IMR-90 (cell line): ENCODE data around the gene ASXL1. TPM values are rescaled to one million over a fixed set of nuclear protein-coding genes. Genes with fewer than 3 reads are reported as not detected.

Experiments used
- ATAC-seq: fragments of 200-7000 bp; cut with Tn5 transposase; 2 replicates; pipeline ENCODE4 v1.9.1; 2020; ENCODE audit warnings: low read depth, mild to moderate bottlenecking, moderate library complexity
- BruUV-seq: library from RNA; stranded (reverse); fragments of 400-500 nt; replicated peaks from 2 replicates; lab custom pipeline; 2021; lab: Mats Ljungman, UMichigan
- CTCF ChIA-PET: fragments of 300-600 bp; formaldehyde crosslinking; extraction: SDS; loops from one replicate; lab custom pipeline; 2021; ENCODE audit warnings: antibody characterized with exemption; lab: Yijun Ruan, JAX
- POLR2A ChIA-PET: fragments of 300-600 bp; sonication (Branson Sonifier 250); formaldehyde crosslinking; loops from one replicate; lab custom pipeline; 2022; ENCODE audit warnings: antibody characterized with exemption; ENCODE audit not compliant: unreplicated experiment; lab: Charles Lee
- DNase-seq: peaks from one replicate; pipeline ENCODE4 v3.0.0; 2013
- H2AFZ ChIP-seq: replicated peaks from 2 replicates; pipeline ENCODE3; 2013; ENCODE audit warnings: low read length, mild to moderate bottlenecking; ENCODE audit not compliant: poor library complexity
- H2AK5ac ChIP-seq: 2 replicates; pipeline ENCODE4 v1.6.1; 2013; ENCODE audit warnings: low read depth, low read length, inconsistent platforms
- H2AK9ac ChIP-seq: replicated peaks from 2 replicates; pipeline ENCODE3; 2013; ENCODE audit warnings: mild to moderate bottlenecking, low read depth, low read length, moderate library complexity; ENCODE audit not compliant: poor library complexity
- H2BK120ac ChIP-seq: 2 replicates; pipeline ENCODE4 v1.6.1; 2013; ENCODE audit warnings: low read depth, low read length, inconsistent platforms
- H2BK15ac ChIP-seq: 3 replicates; pipeline ENCODE4 v1.6.1; 2013; ENCODE audit warnings: low read depth, low read length, inconsistent platforms
- H2BK20ac ChIP-seq: 2 replicates; pipeline ENCODE4 v1.6.1; 2013; ENCODE audit warnings: low read depth, mild to moderate bottlenecking, inconsistent platforms, low read length, moderate library complexity
- H2BK5ac ChIP-seq: 2 replicates; pipeline ENCODE4 v1.6.1; 2013; ENCODE audit warnings: mild to moderate bottlenecking, low read depth, low read length, inconsistent platforms; ENCODE audit not compliant: poor library complexity, severe bottlenecking
- H3K14ac ChIP-seq: replicated peaks from 2 replicates; pipeline ENCODE4 v1.6.1; 2013; ENCODE audit warnings: low read depth, low read length, inconsistent platforms
- H3K18ac ChIP-seq: 2 replicates; pipeline ENCODE4 v1.6.1; 2013; ENCODE audit warnings: low read depth, low read length, control low read depth
- H3K23ac ChIP-seq: 2 replicates; pipeline ENCODE4 v1.6.1; 2013; ENCODE audit warnings: low read depth, low read length, inconsistent platforms
- H3K27ac ChIP-seq: 2 replicates; pipeline ENCODE4 v1.5.1; 2013; ENCODE audit warnings: mild to moderate bottlenecking, control low read depth, low read length; ENCODE audit not compliant: insufficient read depth
- H3K27me3 ChIP-seq: 2 replicates; pipeline ENCODE4 v1.6.1; 2013; ENCODE audit warnings: low read length; ENCODE audit not compliant: control insufficient read depth, insufficient read depth
- H3K36me3 ChIP-seq: 2 replicates; pipeline ENCODE4 v1.6.1; 2013; ENCODE audit warnings: low read length, mixed read lengths; ENCODE audit not compliant: control insufficient read depth, insufficient read depth
- H3K4ac ChIP-seq: 2 replicates; pipeline ENCODE4 v1.6.1; 2013; ENCODE audit warnings: low read depth, low read length, inconsistent platforms
- H3K4me1 ChIP-seq: 2 replicates; pipeline ENCODE4 v1.6.1; 2013; ENCODE audit warnings: low read length, mixed read lengths; ENCODE audit not compliant: control insufficient read depth, insufficient read depth
- H3K4me2 ChIP-seq: 2 replicates; pipeline ENCODE4 v1.6.1; 2013; ENCODE audit warnings: low read depth, mild to moderate bottlenecking, control low read depth, low read length, moderate library complexity
- H3K4me3 ChIP-seq: 2 replicates; pipeline ENCODE4 v1.5.1; 2013; ENCODE audit warnings: low read depth, mild to moderate bottlenecking, control low read depth, low read length, moderate library complexity; ENCODE audit not compliant: insufficient read depth
- H3K56ac ChIP-seq: 2 replicates; pipeline ENCODE4 v1.6.1; 2013; ENCODE audit warnings: low read length, inconsistent platforms; ENCODE audit not compliant: insufficient read depth; ENCODE audit errors: extremely low read depth
- H3K79me1 ChIP-seq, 2 experiments: 2 replicates each; pipeline ENCODE4 v1.6.1; 2013; ENCODE audit warnings: low read length in 2 of 2, inconsistent platforms in 1 of 2, low read depth in 1 of 2
- H3K9ac ChIP-seq: 2 replicates; pipeline ENCODE4 v1.6.1; 2013; ENCODE audit warnings: low read depth, low read length, control low read depth
- H3K9me1 ChIP-seq: 2 replicates; pipeline ENCODE4 v1.6.1; 2013; ENCODE audit warnings: low read length, inconsistent platforms; ENCODE audit not compliant: insufficient read depth
- H3K9me3 ChIP-seq: 2 replicates; pipeline ENCODE4 v1.6.1; 2013; ENCODE audit warnings: low read length; ENCODE audit not compliant: control insufficient read depth, insufficient read depth
- H4K20me1 ChIP-seq: 2 replicates; pipeline ENCODE4 v1.6.1; 2013; ENCODE audit warnings: low read length, inconsistent platforms; ENCODE audit not compliant: insufficient read depth
- H4K5ac ChIP-seq: 2 replicates; pipeline ENCODE4 v1.6.1; 2013; ENCODE audit warnings: mild to moderate bottlenecking, low read depth, low read length, control low read depth
- H4K8ac ChIP-seq, 2 experiments: 2 replicates each; pipeline ENCODE4 v1.6.1; 2013; ENCODE audit warnings: low read depth in 2 of 2, low read length in 2 of 2, control low read depth in 1 of 2, inconsistent platforms in 1 of 2
- H4K91ac ChIP-seq: 2 replicates; pipeline ENCODE4 v1.6.1; 2013; ENCODE audit warnings: low read depth, low read length, inconsistent platforms; ENCODE audit not compliant: insufficient read depth
- CEBPB ChIP-seq: IDR thresholded peaks from 2 replicates; pipeline ENCODE4 v1.6.1; 2012; ENCODE audit warnings: low read depth, low read length, improper control_type of control experiment
- FOS ChIP-seq: fragments of 150-350 bp; IDR thresholded peaks from 2 replicates; pipeline ENCODE4 v1.6.1; 2016; ENCODE audit warnings: low read depth, low read length
- MAFK ChIP-seq: IDR thresholded peaks from 2 replicates; pipeline ENCODE4 v1.6.1; 2012; ENCODE audit warnings: low read depth, low read length, improper control_type of control experiment
- MAZ ChIP-seq: IDR thresholded peaks from 2 replicates; pipeline ENCODE4 v1.6.1; 2012; ENCODE audit warnings: low read depth, mild to moderate bottlenecking, low read length, improper control_type of control experiment, moderate library complexity, borderline replicate concordance
- MXI1 ChIP-seq: IDR thresholded peaks from 2 replicates; pipeline ENCODE4 v1.6.1; 2012; ENCODE audit warnings: low read depth, mild to moderate bottlenecking, low read length, moderate library complexity, borderline replicate concordance
- NFE2L2 ChIP-seq: fragments of 150-350 bp; IDR thresholded peaks from 2 replicates; pipeline ENCODE4 v1.6.1; 2016; ENCODE audit warnings: low read depth, mild to moderate bottlenecking, low read length
- POLR2A ChIP-seq: IDR thresholded peaks from 2 replicates; pipeline ENCODE4 v1.6.1; 2012; ENCODE audit warnings: mild to moderate bottlenecking, low read depth, low read length
- RAD21 ChIP-seq: IDR thresholded peaks from 2 replicates; pipeline ENCODE4 v1.6.1; 2012; ENCODE audit warnings: low read length, improper control_type of control experiment
- RCOR1 ChIP-seq: IDR thresholded peaks from 2 replicates; pipeline ENCODE4 v1.6.1; 2012; ENCODE audit warnings: mild to moderate bottlenecking, low read length, improper control_type of control experiment; ENCODE audit not compliant: insufficient replicate concordance
- RFX5 ChIP-seq: IDR thresholded peaks from 2 replicates; pipeline ENCODE4 v1.8.0; 2012; ENCODE audit warnings: low read depth, mild to moderate bottlenecking, low read length, moderate library complexity
- SMC3 ChIP-seq: fragments of 150-350 bp; IDR thresholded peaks from 2 replicates; pipeline ENCODE4 v1.6.1; 2016; ENCODE audit warnings: low read depth, mild to moderate bottlenecking, antibody characterized with exemption, low read length, moderate library complexity
- USF2 ChIP-seq: fragments of 150-350 bp; IDR thresholded peaks from 2 replicates; pipeline ENCODE4 v1.6.1; 2017; ENCODE audit warnings: mild to moderate bottlenecking, antibody characterized with exemption, low read length, low read depth
- WGBS, 2 experiments: methylation state at CpG; one replicate each; pipeline versions ENCODE4 v1.1.5 to v1.1.7; 2013; ENCODE audit warnings: missing lambda C conversion rate in 2 of 2; ENCODE audit not compliant: insufficient read length in 1 of 2; ENCODE audit errors: extremely low coverage in 2 of 2; 5-methylcytosine and 5-hydroxymethylcytosine counted together
- dilution Hi-C: fragments of 300-500 bp; cut with HindIII; formaldehyde crosslinking; loops from one replicate; pipeline ENCODE4 v1.14.3; 2018; ENCODE audit warnings: low sequenced_read_pairs; ENCODE audit not compliant: unreplicated experiment
- in situ Hi-C: fragments of 300-500 bp; cut with MboI; formaldehyde crosslinking; loops from 3 replicates; pipeline ENCODE4 v1.14.3; 2019; ENCODE audit warnings: low sequenced_read_pairs, inconsistent platforms, mixed read lengths
- intact Hi-C: fragments of 100-400 bp; cut with micrococcal nuclease; formaldehyde crosslinking; loops from 2 replicates; pipeline ENCODE4 v1.10.0; 2022
- polyA plus RNA-seq, 3 experiments: library from polyadenylated mRNA; depleted of rRNA; stranded (reverse); fragments of >200 nt; gene quantifications; 2 replicates each; pipeline ENCODE4 v1.2.3, GENCODE V29; 2012; ENCODE audit warnings: low replicate concordance in 1 of 3
- total RNA-seq: library from RNA; depleted of rRNA; stranded (reverse); fragments of >200 nt; gene quantifications from 2 replicates; pipeline ENCODE4 v1.2.3, GENCODE V29; 2012
- TF ChIP-seq, protein P1 (sequence below): fragments of 150-350 bp; IDR thresholded peaks from 2 replicates; pipeline ENCODE4 v1.6.1; 2016; ENCODE audit warnings: low read depth, mild to moderate bottlenecking, low read length, moderate library complexity, borderline replicate concordance

The ASXL1 gene
- total and polyA plus RNA-seq, 2 of the 4 experiments (the other 2 are of a cell fraction) = 29.9 to 37.1 TPM

- peak; percentile 73 for DNase-seq
- peak overlapping the region; percentile 78 for H3K4me2 ChIP-seq
- ATAC-seq = peak; percentile 64
- in situ Hi-C loops (loop anchor here (25.0 kb wide), 1 partner anchor 646 kb away; the partner anchor contains the start of gene FOXS1), intact Hi-C loops (no loop called here), dilution Hi-C loops (no loop called here)
- H3K14ac ChIP-seq = no peak overlapping the region; the same call in 1 of the 2 replicates
- H2BK20ac ChIP-seq = no peak overlapping the region
- H3K56ac ChIP-seq = peak overlapping the region; percentile 16; the same call in 1 of the 2 replicates
- no peak overlapping the region for H3K23ac ChIP-seq
- CTCF ChIA-PET = no interaction called here
- H4K20me1 ChIP-seq = peaks cover 31% of the 10 kb centered on the region
- peak overlapping the region; percentile 25; the same call in 1 of the 2 replicates for H2BK120ac ChIP-seq
- H3K4me3 ChIP-seq = peak overlapping the region; percentile 76
- peaks cover 5 to 39% of the 10 kb centered on the region in 2 experiments; a peak in 2 of 4 replicates for H3K79me1 ChIP-seq
- H2BK5ac ChIP-seq = peak overlapping the region; percentile 43
- H2BK15ac ChIP-seq = no peak overlapping the region
- H3K9me3 ChIP-seq = no peaks in the 10 kb centered on the region
- peak overlapping the region; percentile 87 for H2AFZ ChIP-seq
- no peak overlapping the region; the same call in 1 of the 2 replicates for H4K91ac ChIP-seq
- POLR2A ChIA-PET = interaction anchor here (0.6 to 0.7 kb wide), 3 partner anchors 18 to 134 kb away, joined by 3 to 8 read pairs (median 3); no protein-coding TSS in a partner anchor
- H3K27ac ChIP-seq = peak overlapping the region; percentile 77
- peak overlapping the region; percentile 55 for H3K9ac ChIP-seq
- H3K9me1 ChIP-seq = peaks cover 3% of the 10 kb centered on the region
- H3K4ac ChIP-seq = peak overlapping the region; percentile 6; the same call in 1 of the 2 replicates
- no TSS peak for BruUV-seq
- H2AK9ac ChIP-seq = peak overlapping the region; percentile 83
- no peaks in the 10 kb centered on the region; the same call in 1 of the 2 replicates for H3K36me3 ChIP-seq
- H2AK5ac ChIP-seq = no peak overlapping the region
- H3K27me3 ChIP-seq = no peaks in the 10 kb centered on the region; the same call in 1 of the 2 replicates
- no peak overlapping the region; the same call in 1 of the 2 replicates for H4K5ac ChIP-seq
- peak overlapping the region in 1 of 2 experiments; percentile 69; a peak in 2 of 4 replicates for H4K8ac ChIP-seq
- WGBS, 2 experiments = 0% methylated on average over 16 of the region's 79 CpGs; no CpG with 5 or more reads in 1 of the 2 experiments
- peaks cover 7% of the 10 kb centered on the region; the same call in 1 of the 2 replicates for H3K4me1 ChIP-seq
- H3K18ac ChIP-seq = peak overlapping the region; percentile 57; the same call in 1 of the 2 replicates
- peak; percentile 67 for TF ChIP-seq POLR2A
- TF ChIP-seq, protein P1, sequence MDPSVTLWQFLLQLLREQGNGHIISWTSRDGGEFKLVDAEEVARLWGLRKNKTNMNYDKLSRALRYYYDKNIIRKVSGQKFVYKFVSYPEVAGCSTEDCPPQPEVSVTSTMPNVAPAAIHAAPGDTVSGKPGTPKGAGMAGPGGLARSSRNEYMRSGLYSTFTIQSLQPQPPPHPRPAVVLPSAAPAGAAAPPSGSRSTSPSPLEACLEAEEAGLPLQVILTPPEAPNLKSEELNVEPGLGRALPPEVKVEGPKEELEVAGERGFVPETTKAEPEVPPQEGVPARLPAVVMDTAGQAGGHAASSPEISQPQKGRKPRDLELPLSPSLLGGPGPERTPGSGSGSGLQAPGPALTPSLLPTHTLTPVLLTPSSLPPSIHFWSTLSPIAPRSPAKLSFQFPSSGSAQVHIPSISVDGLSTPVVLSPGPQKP = no peak
- TF ChIP-seq MAZ = peak; percentile 86
- TF ChIP-seq RCOR1 = no peak
- no peak for TF ChIP-seq NFE2L2
- no peak for TF ChIP-seq CEBPB
- TF ChIP-seq USF2 = no peak
- TF ChIP-seq FOS = peak; percentile 44
- no peak for TF ChIP-seq SMC3
- TF ChIP-seq RAD21 = no peak
- TF ChIP-seq MAFK = no peak
- no peak for TF ChIP-seq MXI1
- no peak for TF ChIP-seq RFX5
Measured at GRCh38 chr20:32483351-32484224, 125.5 kb downstream of the ASXL1 start.
